KMS-11 (cell line): Measurements from ENCODE around the gene FGF21.

Experiments
- H2AFZ ChIP-seq: fragments of 200-600 bp; sonication (generic); 2 replicates; pipeline ENCODE4 v1.6.1; 2016; ENCODE audit warnings: antibody characterized with exemption, mixed run types, low read depth
- H3K27ac ChIP-seq: fragments of 200-600 bp; sonication (generic); 2 replicates; pipeline ENCODE4 v1.6.1; 2016; ENCODE audit warnings: mild to moderate bottlenecking, mixed run types
- H3K27me3 ChIP-seq: fragments of 200-600 bp; sonication (generic); 2 replicates; pipeline ENCODE4 v1.6.1; 2017; ENCODE audit warnings: mild to moderate bottlenecking, low read depth, mixed run types, moderate library complexity; ENCODE audit not compliant: insufficient read depth
- H3K36me3 ChIP-seq: fragments of 200-600 bp; sonication (generic); 2 replicates; pipeline ENCODE4 v1.6.1; 2017; ENCODE audit warnings: mild to moderate bottlenecking, mixed run types; ENCODE audit not compliant: insufficient read depth
- H3K4me1 ChIP-seq: fragments of 200-600 bp; sonication (generic); 2 replicates; pipeline ENCODE4 v1.6.1; 2016; ENCODE audit warnings: mild to moderate bottlenecking, low read depth, mixed run types; ENCODE audit not compliant: poor library complexity, severe bottlenecking
- H3K4me2 ChIP-seq: fragments of 200-600 bp; sonication (generic); 2 replicates; pipeline ENCODE4 v1.7.0; 2016; ENCODE audit warnings: mild to moderate bottlenecking, mixed run types
- H3K4me3 ChIP-seq: fragments of 200-600 bp; sonication (generic); IDR thresholded peaks from 2 replicates; pipeline ENCODE4 v1.6.1; 2017; ENCODE audit warnings: low read depth, low read length, mixed read lengths; ENCODE audit not compliant: insufficient read depth
- H3K79me2 ChIP-seq: fragments of 200-600 bp; sonication (generic); 2 replicates; pipeline ENCODE4 v1.6.1; 2016; ENCODE audit warnings: low read depth, mixed run types; ENCODE audit not compliant: insufficient read depth
- H3K9ac ChIP-seq: fragments of 200-600 bp; sonication (generic); 2 replicates; pipeline ENCODE4 v1.6.1; 2016; ENCODE audit warnings: mild to moderate bottlenecking, mixed run types
- H4K20me1 ChIP-seq: fragments of 200-600 bp; sonication (generic); 2 replicates; pipeline ENCODE4 v1.6.1; 2016; ENCODE audit warnings: mild to moderate bottlenecking, mixed run types; ENCODE audit not compliant: insufficient read depth
- TF ChIP-seq, protein P1 (sequence below): fragments of 200-600 bp; sonication (generic); conservative IDR thresholded peaks from 2 replicates; pipeline ENCODE4 v1.6.1; 2017; ENCODE audit warnings: low read depth, mild to moderate bottlenecking, antibody characterized with exemption, low read length, moderate library complexity, mixed read lengths

Gene FGF21

DNA sequence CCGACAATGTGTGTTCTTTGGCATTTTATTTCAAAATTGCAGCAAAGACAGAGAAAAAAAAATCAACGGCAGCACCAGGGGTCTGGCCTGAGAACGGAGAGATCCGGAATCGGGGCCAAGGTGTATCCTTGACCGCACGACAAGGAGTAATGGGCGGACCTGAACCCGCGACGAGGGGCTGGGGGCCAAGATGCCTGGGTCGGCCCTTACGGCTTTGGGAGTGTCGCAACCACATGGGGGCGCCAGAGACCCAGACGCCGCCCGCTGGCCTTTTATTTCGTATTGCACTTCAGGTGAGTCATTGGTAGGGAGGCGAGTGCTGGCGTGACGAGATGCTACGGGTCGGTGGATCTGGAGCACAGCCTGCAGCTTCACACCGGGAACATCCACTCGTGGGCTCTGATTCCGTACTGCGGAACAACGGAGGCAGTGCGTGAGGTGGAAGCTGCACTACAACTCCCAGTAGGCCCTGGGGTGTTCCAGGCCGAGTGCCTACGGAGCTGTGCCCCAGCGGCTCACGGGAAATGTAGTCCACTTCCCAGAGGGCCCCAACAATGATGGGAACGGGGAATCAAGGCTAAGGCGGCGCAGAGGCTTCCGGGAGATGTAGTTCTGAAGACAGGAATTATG, 39.8 kb downstream of the FGF21 start:
- no peak overlapping the region for H3K27ac ChIP-seq
- peaks cover 4% of the 10 kb centered on the region for H3K4me1 ChIP-seq
- no peaks in the 10 kb centered on the region for H3K36me3 ChIP-seq
- H3K79me2 ChIP-seq = no peaks in the 10 kb centered on the region
- TF ChIP-seq, protein P1, sequence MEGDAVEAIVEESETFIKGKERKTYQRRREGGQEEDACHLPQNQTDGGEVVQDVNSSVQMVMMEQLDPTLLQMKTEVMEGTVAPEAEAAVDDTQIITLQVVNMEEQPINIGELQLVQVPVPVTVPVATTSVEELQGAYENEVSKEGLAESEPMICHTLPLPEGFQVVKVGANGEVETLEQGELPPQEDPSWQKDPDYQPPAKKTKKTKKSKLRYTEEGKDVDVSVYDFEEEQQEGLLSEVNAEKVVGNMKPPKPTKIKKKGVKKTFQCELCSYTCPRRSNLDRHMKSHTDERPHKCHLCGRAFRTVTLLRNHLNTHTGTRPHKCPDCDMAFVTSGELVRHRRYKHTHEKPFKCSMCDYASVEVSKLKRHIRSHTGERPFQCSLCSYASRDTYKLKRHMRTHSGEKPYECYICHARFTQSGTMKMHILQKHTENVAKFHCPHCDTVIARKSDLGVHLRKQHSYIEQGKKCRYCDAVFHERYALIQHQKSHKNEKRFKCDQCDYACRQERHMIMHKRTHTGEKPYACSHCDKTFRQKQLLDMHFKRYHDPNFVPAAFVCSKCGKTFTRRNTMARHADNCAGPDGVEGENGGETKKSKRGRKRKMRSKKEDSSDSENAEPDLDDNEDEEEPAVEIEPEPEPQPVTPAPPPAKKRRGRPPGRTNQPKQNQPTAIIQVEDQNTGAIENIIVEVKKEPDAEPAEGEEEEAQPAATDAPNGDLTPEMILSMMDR = peak; percentile 96
- peak overlapping the region; percentile 16; the same call in 1 of the 2 replicates for H2AFZ ChIP-seq
- peak overlapping the region; percentile 12; the same call in 1 of the 2 replicates for H3K9ac ChIP-seq
- H3K27me3 ChIP-seq = no peaks in the 10 kb centered on the region
- H3K4me2 ChIP-seq = peak overlapping the region; percentile 18; the same call in 1 of the 2 replicates
- no peaks in the 10 kb centered on the region for H4K20me1 ChIP-seq
- no peak overlapping the region for H3K4me3 ChIP-seq

DNA sequence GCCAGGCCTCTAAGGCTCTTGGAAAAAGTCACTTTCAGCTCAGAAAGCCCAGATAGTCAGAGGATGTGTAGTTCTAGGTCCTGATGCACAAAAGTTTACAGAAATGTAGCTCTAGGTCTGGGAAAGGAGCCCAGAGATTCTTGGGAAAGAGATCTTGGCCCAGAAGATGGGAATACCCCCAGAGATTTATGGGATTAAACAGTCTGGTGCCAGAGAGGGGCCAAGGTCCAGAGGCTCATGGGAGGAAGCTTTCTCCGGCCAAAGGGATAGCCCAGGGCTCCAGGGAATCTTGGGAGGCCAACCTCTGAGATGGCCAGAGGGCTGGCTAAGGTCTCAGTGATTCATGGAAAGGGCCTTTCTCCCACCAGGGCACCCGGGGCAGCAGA, 40.4 kb downstream of the FGF21 start:
- H3K27me3 ChIP-seq = no peaks in the 10 kb centered on the region
- no peaks in the 10 kb centered on the region for H3K79me2 ChIP-seq
- no peak overlapping the region for H3K4me3 ChIP-seq
- no peak overlapping the region for H2AFZ ChIP-seq
- H3K27ac ChIP-seq = no peak overlapping the region
- peaks cover 4% of the 10 kb centered on the region for H3K4me1 ChIP-seq
- TF ChIP-seq, protein P1 = no peak
- H3K36me3 ChIP-seq = no peaks in the 10 kb centered on the region
- H3K4me2 ChIP-seq = no peak overlapping the region; the same call in 1 of the 2 replicates
- H3K9ac ChIP-seq = no peak overlapping the region
- no peaks in the 10 kb centered on the region for H4K20me1 ChIP-seq

DNA sequence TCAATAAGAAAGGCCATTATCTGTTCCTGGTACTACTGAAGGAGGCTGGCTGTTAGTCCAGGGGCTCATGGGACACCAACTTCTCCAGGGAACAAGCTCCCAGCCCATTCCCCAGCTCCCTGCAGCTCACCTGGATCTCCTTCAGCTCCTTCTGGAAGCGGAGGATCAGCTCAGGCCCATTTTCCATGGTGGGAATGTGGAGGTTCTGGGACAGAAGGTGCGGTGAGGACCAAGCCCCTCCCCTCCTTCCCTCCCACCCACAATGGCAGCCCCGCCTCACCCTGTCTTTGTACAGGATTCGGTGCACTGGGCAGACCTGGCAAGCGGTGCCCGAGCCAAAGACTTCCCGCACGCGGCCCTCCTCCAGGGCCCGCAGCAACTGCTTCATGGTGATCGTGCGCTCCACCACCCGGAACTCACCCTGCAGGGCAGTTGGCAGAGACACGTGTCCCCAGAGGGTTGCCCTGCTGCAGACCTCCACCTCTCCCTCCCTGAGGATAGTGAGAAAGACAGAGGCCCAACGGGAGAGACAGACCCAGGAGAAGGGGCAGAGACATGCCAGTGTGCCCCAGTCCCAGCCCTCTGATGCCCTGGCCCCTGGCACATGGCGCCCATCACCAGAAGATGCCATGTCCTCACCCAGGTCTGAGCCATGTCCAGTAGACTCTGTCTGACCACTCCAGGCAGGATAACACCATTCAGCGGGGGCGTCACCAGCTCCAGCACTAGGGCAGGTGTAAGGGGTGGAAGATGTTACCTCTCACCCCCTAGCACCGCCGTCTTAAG, 41.2 kb downstream of the FGF21 start:
- Histone ChIP-seq H2AFZ (no peak overlapping the region), H3K4me3 (no peak overlapping the region), H3K4me2 (no peak overlapping the region), H4K20me1 (no peaks in the 10 kb centered on the region), H3K79me2 (no peaks in the 10 kb centered on the region), H3K4me1 (peaks cover 4% of the 10 kb centered on the region), H3K27me3 (no peaks in the 10 kb centered on the region), H3K9ac (no peak overlapping the region), H3K27ac (no peak overlapping the region), H3K36me3 (no peaks in the 10 kb centered on the region)
- TF ChIP-seq, protein P1 = no peak

DNA sequence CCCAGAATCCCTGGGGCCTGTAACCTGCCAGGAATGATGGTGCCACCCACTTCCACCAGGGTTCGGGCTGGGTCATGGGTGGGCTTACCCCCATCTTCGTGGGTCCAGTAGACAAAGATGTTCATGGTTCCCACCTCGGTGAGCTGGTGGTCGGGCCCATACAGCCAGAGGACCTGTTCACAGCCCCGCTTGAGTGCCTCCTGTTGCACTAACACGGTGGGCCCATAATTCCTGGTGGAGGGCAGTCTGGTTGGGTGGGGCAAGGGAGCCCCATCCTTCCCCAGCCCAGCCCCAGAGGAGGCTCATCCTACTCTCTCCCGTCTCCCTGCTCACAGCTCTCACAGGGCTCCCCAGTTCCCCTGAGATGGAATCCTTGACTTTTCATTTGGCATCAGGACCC, 41.8 kb downstream of the FGF21 start:
- TF ChIP-seq, protein P1 = no peak
- Histone ChIP-seq H3K79me2 (no peaks in the 10 kb centered on the region), H4K20me1 (no peaks in the 10 kb centered on the region), H3K4me1 (peaks cover 4% of the 10 kb centered on the region), H2AFZ (no peak overlapping the region), H3K9ac (no peak overlapping the region), H3K4me3 (no peak overlapping the region), H3K4me2 (no peak overlapping the region), H3K36me3 (no peaks in the 10 kb centered on the region), H3K27ac (no peak overlapping the region), H3K27me3 (no peaks in the 10 kb centered on the region)
